ENCODE data around the gene DNASE1L3.
"Not testable (repeated sequence)": the region's sequence is repeated elsewhere in the genome, so short reads cannot be mapped to it uniquely, and the experiment has no call there.

Gene DNASE1L3

DNA sequence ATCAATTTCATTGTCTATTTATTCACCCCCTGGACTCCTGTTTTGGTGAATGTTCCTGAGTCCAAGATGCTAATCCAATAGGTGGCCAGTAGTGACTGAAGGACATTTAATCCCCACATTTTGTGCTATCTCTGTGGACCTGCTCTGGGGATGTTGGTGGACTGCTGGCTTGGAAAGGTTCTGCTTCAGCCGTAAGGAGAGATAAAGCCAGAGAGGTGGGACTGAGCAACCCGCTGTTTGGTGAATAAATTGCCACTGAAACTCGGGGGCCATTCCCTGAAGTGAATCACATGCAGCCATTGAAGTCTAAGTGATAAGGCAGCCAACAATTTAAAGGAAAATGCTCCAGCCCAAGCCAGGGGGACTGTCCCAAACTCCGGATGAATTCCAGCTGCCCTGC, 25.2 kb upstream of the DNASE1L3 start:
- no peak for DNase-seq

DNA sequence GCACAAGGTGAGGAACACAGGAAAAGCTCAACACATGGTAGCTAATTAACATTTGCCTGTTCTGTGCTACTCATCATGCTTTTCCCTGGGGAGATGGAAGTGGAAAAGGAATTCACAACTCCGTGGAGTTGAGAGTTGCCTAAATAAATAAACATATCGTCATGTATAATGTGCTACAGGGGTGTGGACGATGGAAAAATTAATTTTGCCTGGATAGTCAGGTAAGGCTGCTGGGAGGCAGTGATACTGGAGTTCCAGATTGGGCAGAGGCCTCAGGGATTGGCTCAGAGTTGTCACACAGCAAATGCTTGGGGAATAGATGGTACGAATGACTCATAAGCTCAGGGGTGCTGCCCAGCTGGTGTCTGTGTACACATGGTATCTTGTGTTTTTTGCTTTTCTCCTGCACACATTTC, 23.8 kb upstream of the DNASE1L3 start:
- DNase-seq, result no peak

DNA sequence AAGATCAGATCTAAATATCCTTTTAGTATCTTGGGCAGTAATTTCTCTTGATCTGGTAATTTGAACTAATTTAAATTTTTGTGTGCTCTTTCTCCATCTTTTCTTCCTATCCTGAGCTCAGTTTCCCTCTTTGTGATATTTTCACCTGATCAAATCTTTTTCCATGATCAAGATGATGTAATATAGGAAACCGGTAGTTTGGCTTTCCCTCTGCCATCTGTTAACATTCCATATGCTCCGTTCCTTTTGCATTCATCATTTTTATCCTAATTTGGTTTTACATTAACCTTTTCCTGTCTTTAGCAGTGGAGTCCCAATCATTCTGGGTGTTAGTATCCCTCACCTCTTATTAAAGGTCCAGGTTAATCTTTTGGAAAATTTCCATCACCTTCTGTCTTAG, 20.9 kb upstream of the DNASE1L3 start:
- DNase-seq, result no peak

DNA sequence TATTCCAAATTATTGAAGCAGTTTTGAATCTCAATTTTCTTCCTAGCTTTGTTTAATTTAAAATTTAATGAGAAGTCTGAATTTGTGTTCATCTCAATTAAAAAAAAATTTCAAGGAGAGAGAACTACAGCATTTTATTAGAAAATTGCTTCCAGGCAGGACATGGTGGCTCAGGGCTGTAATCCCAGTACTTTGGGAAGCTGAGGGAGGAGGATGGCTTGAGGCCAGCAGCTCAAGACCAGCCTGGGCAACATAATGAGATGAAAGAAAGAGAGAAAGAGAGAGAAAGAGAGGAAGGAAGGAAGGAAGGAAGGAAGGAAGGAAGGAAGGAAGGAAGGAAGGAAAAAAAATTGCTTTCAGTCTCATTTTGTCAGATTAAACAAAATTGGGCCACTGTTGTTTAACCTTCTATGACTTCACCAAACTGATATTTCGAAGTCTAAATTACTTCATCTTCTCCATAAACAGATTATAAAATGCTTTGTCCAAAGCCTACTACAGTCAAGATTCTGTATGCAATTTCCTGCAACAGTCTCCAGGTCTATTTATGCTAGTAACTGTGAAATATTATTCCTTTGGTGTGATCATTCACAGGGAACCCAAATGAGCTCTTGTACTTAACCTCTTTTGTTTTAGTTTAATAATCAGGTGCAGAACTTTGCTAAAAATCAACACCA, 20.2 kb upstream of the DNASE1L3 start:
- DNase-seq, result no peak

DNA sequence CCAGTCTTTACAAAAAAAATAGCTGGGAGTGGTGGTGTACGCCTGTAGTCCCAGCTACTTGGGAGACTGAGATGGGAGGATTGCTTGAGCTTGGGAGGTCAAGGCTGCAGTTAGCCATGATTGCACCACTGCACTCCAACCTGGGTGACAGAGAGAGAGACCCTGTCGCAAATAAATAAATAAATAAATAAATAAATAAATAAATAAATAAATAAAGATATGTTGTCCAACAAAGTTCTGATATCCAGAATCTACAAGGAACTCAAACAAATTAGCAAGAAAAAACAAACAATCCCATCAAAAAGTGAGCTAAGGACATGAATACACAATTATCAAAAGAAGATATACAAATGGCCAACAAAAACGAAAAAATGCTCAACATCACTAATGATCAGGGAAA, 17.2 kb upstream of the DNASE1L3 start:
- not testable (repeated sequence) for DNase-seq

DNA sequence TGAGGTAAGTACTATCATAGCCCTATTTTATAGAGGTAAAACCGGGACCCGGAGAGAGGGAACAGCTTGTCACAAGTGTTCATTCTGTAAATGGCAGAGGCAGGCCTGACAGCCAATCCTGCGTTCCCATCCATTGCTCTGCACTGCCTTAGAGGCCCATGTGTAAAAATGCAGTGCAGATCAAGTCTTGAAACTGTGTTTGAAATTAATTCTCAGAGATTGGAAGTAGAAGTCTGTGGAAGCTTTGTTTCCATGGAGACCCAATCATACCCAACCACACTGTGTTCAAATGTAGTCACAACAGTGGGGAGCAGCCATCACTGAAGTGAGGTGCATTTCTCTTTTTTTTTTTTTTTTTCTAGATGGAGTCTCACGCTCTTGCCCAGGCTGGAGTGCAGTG, 13.1 kb upstream of the DNASE1L3 start:
- no peak for DNase-seq

DNA sequence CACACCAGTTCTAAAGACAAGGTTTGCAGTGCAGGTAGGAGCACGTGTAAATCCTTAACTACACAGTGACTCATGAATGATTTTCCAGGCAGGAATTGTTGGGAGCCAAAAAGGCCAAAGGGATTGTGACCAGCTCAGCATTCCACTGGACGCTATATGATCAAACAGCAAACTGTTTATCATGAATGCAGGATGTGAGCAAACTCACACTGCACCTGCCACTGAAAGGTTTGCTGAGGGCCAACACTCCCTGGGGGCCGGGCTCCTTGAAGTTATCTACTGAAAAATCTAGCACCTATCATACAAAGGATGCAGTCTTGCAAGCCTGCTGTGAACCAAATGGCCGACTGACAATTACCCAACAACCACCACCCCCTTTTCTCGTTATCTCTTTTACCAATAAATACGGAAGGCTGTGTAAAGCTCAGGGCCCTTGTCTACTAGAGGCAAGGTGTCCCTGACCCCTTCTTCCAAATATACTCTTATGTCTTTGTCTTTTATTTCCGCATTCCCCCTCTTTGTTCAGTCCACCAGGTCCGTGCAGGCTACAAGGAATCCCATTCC, 11.5 kb upstream of the DNASE1L3 start:
- DNase-seq, result no peak

DNA sequence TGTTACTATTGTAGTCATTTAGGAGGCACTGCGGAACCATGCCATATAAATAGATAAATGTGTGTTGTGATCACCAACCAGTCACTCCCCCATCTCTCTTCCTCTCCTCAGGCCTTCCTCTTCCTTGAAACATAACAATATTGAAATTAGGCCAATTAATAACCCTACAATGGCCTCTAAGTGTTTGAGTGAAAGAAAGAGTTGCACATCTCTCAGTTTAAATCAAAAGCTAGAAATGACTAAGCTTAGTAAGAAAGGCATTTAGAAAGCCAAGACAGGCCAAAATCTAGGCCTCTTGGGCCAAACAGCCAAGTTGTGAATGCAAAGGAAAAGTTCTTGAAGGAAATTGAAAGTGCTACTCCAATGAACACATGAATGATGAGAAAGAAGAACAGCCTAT, 8.1 kb upstream of the DNASE1L3 start:
- DNase-seq, result no peak

DNA sequence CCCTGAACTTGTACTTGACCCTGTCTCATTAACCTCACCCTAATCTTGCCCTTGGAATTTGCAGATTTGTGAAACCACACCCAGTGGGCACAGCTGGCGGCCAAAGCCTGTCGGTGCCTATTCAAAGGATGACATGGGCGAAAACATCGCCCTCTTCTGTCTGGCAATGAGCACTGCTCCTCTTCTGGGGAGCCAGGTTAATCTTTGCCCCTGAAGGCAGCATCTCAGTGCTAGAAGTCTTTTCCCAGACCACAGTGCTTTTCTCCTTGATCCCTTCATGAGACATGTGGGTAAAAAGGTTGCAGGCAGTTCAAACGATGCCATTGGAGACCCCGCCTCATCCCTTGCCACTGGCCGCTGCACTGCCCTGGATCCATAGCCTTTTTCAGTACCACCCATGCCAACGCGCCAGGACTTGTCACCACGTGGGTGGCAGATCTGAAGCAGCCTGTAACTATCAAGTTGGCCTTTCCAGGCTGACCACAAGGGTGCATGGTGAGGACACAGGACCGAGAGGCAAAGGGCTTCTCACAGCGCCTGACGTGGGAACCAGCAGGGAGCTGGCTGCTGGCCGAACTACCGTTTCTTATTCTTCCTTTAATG, 6.5 kb upstream of the DNASE1L3 start:
- DNase-seq, result peak; percentile 8 to 21 (median 14)

DNA sequence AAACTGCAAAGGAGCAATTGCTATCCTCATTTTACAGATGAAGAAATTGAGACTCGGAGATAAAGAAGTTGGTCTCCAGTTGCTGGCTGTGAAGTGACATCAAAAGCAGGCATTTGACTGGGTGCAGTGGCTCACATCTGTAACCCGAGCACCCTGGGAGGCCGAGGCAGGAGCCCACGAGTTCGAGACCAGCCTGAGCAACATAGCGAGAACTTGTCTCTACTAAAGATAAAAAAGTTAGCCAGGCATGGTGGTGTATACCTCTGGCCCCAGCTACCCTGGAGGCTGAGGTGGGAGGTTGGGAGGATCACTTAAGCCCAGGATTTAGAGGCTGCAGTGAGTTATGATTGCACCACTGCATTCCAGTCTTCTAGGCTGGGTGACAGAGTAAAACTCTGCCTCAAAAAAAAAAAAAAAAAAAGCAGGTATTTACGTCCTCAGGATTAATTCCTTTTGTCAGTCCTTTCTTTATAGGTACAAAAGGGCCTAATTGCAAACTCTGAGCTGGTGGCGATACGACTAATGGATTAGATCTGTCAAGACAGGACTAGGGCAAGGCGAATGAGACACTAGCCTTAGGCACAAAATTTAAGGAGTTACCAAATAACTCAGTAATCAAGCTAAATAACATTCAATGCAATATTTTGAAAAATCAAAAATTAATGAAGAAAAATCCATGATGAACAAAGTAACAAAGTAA, 5.9 kb upstream of the DNASE1L3 start:
- DNase-seq, result no peak

DNA sequence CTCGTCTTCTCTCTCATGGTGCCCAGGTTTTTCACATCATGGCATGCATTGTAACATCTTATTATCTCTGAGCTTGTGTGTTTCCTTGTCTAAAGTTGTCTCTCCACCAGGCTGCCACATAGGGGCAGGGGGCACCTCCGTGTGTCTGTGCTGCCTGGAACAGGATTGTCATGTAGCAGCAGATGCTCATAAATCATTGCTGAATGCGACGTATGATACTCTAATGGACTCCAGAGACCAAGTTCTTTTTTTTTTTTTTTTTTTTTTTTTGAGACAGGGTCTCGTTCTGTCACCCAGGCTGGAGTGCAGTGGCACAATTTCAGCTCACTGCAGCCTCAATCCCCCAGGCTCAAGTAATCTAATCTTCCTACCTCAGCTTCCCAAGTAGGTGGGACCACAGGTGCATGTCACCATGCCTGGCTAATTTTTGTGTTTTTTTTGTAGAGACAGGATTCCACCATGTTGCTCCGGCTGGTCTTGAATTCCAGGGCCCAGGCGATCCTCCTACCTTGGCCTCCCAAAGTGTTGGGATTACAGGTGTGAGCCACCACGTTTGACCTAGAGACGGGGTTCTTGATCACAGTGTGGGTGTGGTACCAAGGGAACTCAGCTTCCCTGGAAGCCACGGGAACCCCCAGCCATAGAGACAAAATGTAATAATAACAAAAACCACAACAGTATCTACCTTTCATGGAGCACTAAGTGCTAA, 4.7 kb upstream of the DNASE1L3 start:
- no peak for DNase-seq

DNA sequence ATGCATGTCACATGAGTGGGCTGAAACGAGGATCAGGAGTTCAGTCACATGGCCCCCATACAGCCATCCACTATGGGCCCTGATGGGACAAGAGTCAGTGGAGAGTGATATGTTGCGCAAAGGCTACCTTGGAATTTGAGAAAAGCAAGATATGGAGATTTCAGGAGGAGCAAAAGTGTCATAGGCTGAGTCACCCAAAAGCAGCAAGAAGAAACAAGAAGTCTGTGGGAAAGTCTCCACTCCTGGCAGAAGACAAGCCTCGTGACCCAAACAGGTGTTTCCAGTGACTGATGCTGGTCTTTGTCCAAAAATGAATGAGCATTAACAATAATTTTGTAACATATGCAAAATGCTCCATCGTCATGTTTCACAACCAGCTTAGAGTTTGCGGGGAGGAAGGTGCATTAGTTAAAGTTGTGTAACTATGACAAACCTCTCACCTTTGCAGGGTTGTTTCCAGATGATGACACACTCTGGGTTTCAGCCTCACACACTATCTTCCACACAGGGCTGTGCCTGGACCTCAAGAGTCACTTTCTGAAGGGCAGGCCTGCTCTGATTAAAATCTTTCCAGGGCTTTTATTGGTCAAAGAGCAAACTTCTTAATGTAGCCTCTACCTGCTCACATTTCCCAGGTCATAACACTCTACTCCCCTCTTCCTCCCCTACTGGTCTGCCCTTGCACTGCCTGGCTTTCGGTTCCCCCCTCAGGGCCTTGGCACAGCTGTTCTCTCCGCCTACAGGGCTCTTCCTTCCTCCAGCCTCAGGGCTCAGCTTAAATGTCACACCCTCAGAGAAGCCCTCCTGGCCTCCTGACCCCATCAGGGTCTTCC, 3.9 kb upstream of the DNASE1L3 start:
- DNase-seq, result no peak

DNA sequence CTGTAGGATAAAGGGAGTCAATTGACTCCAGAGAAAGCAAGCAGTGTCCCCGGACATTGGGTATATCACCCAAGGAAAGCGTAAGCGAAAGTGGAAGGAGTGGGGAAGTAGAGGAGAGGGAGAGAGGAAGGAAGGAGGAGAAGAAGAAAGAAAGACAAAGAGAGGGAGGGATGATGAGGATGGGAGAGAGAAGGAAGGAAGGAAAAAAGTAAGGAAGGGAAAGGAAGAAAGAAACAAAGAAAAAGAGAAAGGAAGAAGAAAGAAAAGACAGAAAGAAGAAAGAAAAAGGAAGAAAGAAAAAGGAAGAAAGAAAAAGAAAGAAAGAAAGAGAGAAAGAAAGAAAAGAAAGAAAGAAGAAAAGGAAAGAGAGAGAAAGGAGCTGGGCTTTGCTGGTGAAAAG, 839 bp downstream of the DNASE1L3 start:
- DNase-seq, result no peak

DNA sequence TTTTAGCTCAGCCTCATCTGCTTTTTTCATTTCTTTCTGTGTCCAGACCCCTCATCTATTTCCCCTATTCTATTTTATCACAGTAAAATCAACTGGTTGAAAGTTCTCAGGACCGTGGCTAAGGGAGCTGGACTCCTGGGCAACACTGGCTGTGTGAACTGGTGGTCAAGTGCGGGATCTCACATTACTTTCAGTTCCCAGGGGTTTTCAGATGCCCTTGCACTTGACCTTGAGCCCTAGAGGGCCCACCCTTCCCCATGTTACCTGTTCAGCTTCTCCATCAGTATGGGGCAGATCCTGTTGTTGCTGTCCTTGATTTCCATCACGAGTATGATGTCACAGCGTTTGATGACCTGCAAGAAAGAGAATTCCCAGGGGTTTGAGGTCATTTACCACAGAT, 2.8 kb downstream of the DNASE1L3 start:
- no peak for DNase-seq

DNA sequence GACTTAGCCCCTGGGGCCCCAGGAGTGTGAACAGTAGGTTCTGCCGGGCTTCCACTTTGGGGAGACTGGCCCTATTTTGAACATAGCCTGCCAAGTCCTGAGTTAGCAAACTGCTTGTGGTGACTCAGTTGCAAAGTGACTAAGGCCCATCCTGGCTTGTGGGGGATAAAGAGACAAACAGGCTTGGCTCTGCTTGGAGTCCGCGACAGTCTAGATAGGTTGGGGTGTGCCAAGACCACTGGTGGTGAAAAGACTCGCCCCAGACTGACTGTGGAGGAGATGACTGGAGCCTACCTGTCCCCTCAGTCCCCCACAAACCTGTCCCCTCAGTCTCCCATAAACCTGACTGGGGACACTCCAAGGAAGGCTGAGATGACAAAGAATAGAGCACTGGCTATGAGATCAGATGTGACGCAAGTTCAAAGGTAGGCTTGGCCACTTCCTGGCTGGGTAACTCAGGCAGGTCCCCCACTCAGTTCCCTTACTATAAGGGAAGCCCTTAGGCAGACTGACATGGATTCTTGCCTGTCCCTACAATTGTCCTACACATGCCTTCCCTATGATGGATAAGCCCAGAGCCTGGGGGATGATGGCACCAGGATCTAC, 4.3 kb downstream of the DNASE1L3 start:
- DNase-seq, result no peak

DNA sequence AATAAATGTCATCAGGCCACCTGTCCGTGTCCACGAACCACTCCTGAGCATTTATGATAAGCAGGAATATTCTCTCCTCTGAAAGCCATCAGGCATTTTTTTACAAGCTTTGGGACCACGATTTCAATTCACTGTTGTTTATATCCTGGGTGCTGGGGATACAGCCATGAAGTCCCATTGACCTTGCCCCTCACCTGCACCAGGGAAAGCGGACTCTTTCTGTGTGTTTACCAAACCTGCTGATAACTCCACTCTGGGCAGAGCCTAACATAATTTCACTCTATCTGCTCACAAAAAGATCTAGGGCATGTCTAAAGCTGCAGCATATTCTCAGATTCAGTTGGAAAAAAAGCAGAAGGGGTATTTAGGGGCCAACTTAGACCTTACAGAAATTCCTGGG, 4.8 kb downstream of the DNASE1L3 start:
- DNase-seq, result no peak

DNA sequence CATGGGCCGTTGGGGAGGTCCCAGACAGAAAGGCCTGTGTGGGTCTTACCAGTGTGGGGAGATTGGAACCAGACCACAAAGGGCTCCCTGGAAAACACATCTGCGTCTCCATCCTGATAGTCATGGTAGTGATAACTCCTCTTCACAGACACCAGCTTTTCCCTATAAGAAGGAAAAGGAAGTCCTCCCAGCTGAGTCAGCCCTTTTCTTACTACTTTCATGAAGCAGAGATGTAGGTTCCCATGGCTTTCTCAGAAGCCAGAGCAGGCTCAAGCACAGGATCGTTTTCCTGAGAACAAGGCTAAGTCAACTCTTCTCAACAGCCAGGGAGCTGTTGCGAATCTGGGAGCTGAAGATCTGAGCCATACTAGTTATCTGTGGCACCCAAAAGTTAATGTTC, 6.1 kb downstream of the DNASE1L3 start:
- DNase-seq, result no peak

DNA sequence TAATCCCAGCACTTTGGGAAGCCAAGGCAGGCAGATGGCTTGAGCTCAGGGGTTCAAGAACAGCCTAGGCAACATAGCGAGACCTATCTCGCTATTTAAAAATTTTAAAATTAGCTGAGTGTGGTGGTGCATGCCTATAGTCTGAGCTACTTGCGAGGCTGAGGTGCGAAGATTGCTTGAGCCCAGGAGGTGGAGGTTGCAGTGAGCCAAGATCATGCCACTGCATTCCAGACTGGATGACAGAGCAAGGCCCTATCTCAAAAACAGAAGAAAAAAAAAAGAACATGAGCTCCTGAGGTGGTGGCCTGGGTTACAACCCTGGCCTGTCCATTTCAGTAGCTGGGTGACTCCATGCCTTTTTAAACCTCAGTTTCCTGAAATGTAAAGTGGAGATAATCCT, 7.2 kb downstream of the DNASE1L3 start:
- DNase-seq, result no peak

DNA sequence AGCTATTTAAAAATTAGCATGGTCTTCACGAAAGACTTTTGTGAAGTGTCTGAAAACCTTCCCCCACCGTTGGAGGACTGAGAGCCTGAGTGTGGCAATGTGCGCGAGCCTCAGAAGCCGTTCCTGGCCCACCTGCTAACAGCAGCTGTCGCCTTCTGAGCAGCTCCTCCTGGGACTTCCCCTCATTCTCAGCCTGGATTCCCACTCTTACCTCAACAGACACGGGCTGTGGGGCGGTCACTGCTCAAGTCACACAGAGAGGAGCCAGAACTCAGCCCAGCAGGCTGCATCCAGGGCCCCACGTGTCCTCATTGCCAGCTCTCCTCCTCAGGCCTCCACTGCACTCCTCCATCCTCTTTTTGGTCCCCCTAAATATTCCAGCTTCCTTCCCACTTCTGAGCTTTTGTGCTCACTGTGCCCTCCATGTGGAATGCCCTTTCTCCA, 7.8 kb downstream of the DNASE1L3 start:
- no peak for DNase-seq

DNA sequence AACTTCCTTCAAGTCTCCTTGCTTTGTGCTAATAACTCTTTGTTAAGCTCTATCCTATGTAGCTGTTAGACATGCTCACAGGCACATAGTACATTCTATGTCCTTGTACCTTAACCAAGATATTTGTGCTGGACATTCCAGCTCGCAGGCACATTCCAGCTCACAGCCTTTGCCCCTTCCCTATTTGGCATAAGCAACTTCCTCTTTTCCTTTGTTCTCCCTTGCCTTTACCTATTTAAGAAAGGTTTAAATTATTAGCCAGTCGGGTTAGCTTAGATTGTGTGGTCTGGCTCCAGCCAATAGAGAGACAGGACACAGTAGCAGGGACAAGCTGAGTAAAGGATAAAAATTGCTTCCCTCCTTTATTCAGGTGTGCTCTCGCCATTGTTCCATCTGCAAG, 9.3 kb downstream of the DNASE1L3 start:
- not testable (repeated sequence) for DNase-seq

DNA sequence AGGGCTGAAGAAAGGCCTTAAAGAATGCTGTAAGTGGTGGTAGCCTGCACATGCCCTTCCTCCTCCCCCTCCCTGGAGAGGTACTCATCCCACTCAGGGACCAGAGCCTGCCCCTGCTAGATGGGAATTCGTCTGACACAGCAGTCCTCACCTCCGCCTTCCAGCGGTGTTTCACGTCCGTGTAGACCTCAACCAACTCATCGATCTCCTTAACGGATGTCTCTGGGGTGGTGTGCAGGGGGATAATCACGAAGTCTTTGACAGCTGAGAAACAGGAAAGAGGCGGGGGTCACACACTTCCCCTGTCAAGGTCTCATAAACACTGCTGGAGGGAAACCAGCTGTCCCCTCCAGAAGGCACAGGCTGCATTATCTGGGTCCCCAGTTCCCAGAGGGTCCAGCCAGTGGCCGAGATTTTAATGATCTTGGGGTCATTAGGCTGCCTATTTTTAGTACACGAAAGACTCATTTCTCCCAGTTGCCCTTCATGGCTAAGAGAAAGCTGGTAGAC, 9.9 kb downstream of the DNASE1L3 start:
- no peak for DNase-seq
